HCT116 (cell line): Measurements from ENCODE around the gene IGSF5. TPM values are rescaled to one million over a fixed set of nuclear protein-coding genes. Genes with fewer than 3 reads are reported as not detected.

Source experiments
- ATAC-seq: fragments of 200-7000 bp; cut with Tn5 transposase; 2 replicates; pipeline ENCODE4 v1.9.1; 2020; ENCODE audit warnings: mild to moderate bottlenecking, moderate library complexity
- BruUV-seq: library from RNA; stranded (reverse); fragments of 400-500 nt; replicated peaks from 2 replicates; lab custom pipeline; 2021; lab: Mats Ljungman, UMichigan
- CTCF ChIA-PET: fragments of 300-600 bp; sonication (Branson Sonifier 250); formaldehyde crosslinking; loops from one replicate; lab custom pipeline; 2021; ENCODE audit warnings: antibody characterized with exemption; lab: Charles Lee
- POLR2A ChIA-PET: fragments of 300-600, 350-600 bp; sonication (Branson Sonifier 250); formaldehyde crosslinking; loops from one replicate; lab custom pipeline; 2021; ENCODE audit warnings: antibody characterized with exemption; lab: Charles Lee
- RAD21 ChIA-PET, 2 experiments: fragments of 300-600 bp; sonication (Branson Sonifier 250); formaldehyde crosslinking; loops; one replicate each; lab custom pipeline; 2023; ENCODE audit warnings: low total read pairs in 2 of 2; ENCODE audit not compliant: uncharacterized antibody in 2 of 2, unreplicated experiment in 2 of 2, low non-redundant PET in 1 of 2; lab: Charles Lee
- DNase-seq: peaks from one replicate; pipeline ENCODE4 v3.0.0-alpha.2; 2010; ENCODE audit warnings: low read depth, low spot score
- H2AFZ ChIP-seq: fragments of 200-600 bp; shearing (Covaris generic), sonication (generic); 2 replicates; pipeline ENCODE4 v1.6.1; 2017; ENCODE audit warnings: low read depth, mixed run types, mixed read lengths, antibody characterized with exemption, low read length; ENCODE audit not compliant: poor library complexity, severe bottlenecking
- H3K27ac ChIP-seq: 2 replicates; pipeline ENCODE4 v1.5.1; 2012; ENCODE audit warnings: low read depth, low read length
- H3K27me3 ChIP-seq: fragments of 200-600 bp; sonication (generic); 2 replicates; pipeline ENCODE4 v1.6.1; 2016; ENCODE audit warnings: mixed run types, low read length, mixed read lengths; ENCODE audit not compliant: insufficient read depth
- H3K36me3 ChIP-seq, 2 experiments: fragments of 200-500 bp in 1 of 2; fragments of 200-600 bp in 1 of 2; sonication (Bioruptor generic) in 1 of 2; sonication (generic) in 1 of 2; 2 replicates each; pipeline versions ENCODE4 v1.5.1 to v1.6.1; 2014 to 2016; ENCODE audit warnings: low read length in 2 of 2, inconsistent platforms in 1 of 2, mixed read lengths in 1 of 2, mixed run types in 1 of 2; ENCODE audit not compliant: insufficient read depth in 2 of 2, control insufficient read depth in 1 of 2
- H3K4me1 ChIP-seq, 2 experiments: fragments of 200-600 bp in 1 of 2; sonication (generic) in 1 of 2; 2 replicates each; pipeline versions ENCODE4 v1.5.1 to v1.6.1; 2012 to 2017; ENCODE audit warnings: low read length in 2 of 2, inconsistent platforms in 1 of 2, mild to moderate bottlenecking in 1 of 2, mixed read lengths in 1 of 2, mixed run types in 1 of 2, moderate library complexity in 1 of 2; ENCODE audit not compliant: insufficient read depth in 2 of 2, control insufficient read depth in 1 of 2
- H3K4me2 ChIP-seq: fragments of 200-600 bp; sonication (generic); 2 replicates; pipeline ENCODE4 v1.6.1; 2017; ENCODE audit warnings: mixed run types, low read length, mixed read lengths
- H3K4me3 ChIP-seq, 2 experiments: fragments of 200-600 bp in 1 of 2; sonication (generic) in 1 of 2; replicated peaks in 1 of 2; 2 replicates each; pipeline ENCODE4 v1.5.1; 2011 to 2016; ENCODE audit warnings: low read length in 2 of 2, control low read depth in 1 of 2, low read depth in 1 of 2, mild to moderate bottlenecking in 1 of 2, mixed read lengths in 1 of 2, mixed run types in 1 of 2
- H3K79me2 ChIP-seq: fragments of 200-600 bp; sonication (generic); 2 replicates; pipeline ENCODE4 v1.6.1; 2017; ENCODE audit warnings: mild to moderate bottlenecking, mixed run types, low read length, moderate library complexity, mixed read lengths; ENCODE audit not compliant: insufficient read depth
- H3K9ac ChIP-seq: fragments of 200-600 bp; sonication (generic); 2 replicates; pipeline ENCODE4 v1.6.1; 2016; ENCODE audit warnings: low read length, mixed read lengths
- H3K9me2 ChIP-seq: fragments of 200-600 bp; sonication (generic), shearing (Covaris generic); 2 replicates; pipeline ENCODE4 v1.6.1; 2017; ENCODE audit warnings: mixed run types, mild to moderate bottlenecking, moderate library complexity; ENCODE audit not compliant: insufficient read depth
- H3K9me3 ChIP-seq, 2 experiments: fragments of 200-500 bp in 1 of 2; fragments of 200-600 bp in 1 of 2; sonication (Bioruptor generic) in 1 of 2; sonication (generic) in 1 of 2; 2 replicates each; pipeline ENCODE4 v1.6.1; 2014 to 2017; ENCODE audit warnings: low read length in 2 of 2, mixed read lengths in 2 of 2, inconsistent platforms in 1 of 2, low read depth in 1 of 2, mild to moderate bottlenecking in 1 of 2, mixed run types in 1 of 2, moderate library complexity in 1 of 2; ENCODE audit not compliant: control insufficient read depth in 1 of 2, insufficient read depth in 1 of 2
- H4K20me1 ChIP-seq: fragments of 200-600 bp; sonication (generic), shearing (Covaris generic); 2 replicates; pipeline ENCODE4 v1.6.1; 2017; ENCODE audit warnings: mixed run types, mild to moderate bottlenecking, moderate library complexity; ENCODE audit not compliant: insufficient read depth
- CEBPB ChIP-seq: IDR thresholded peaks from 2 replicates; pipeline ENCODE4 v1.6.1; 2012; ENCODE audit warnings: low read depth
- CTCF ChIP-seq, 3 experiments: fragments of 200-600 bp in 1 of 3; sonication (generic) in 1 of 3; IDR thresholded peaks in 2 of 3; conservative IDR thresholded peaks in 1 of 3; 2 replicates each; pipeline ENCODE4 v1.5.1; 2012 to 2017; ENCODE audit warnings: low read depth in 2 of 3, low read length in 2 of 3, antibody characterized with exemption in 1 of 3, borderline replicate concordance in 1 of 3, control low read depth in 1 of 3, mild to moderate bottlenecking in 1 of 3, mixed read lengths in 1 of 3, mixed run types in 1 of 3, moderate library complexity in 1 of 3; ENCODE audit not compliant: insufficient read depth in 1 of 3
- EGR1 ChIP-seq: IDR thresholded peaks from 2 replicates; pipeline ENCODE4 v1.6.1; 2012; ENCODE audit warnings: low read depth
- ELF1 ChIP-seq: IDR thresholded peaks from 2 replicates; pipeline ENCODE4 v1.6.1; 2012; ENCODE audit warnings: low read depth, borderline replicate concordance
- EZH2 ChIP-seq: fragments of 200-600 bp; sonication (generic); IDR thresholded peaks from 2 replicates; pipeline ENCODE4 v1.6.1; 2017; ENCODE audit warnings: antibody characterized with exemption, mixed run types
- EZH2phosphoT487 ChIP-seq: fragments of 200-600 bp; IDR thresholded peaks from 2 replicates; pipeline ENCODE4 v1.6.1; 2018; ENCODE audit warnings: antibody characterized with exemption, borderline replicate concordance
- FOSL1 ChIP-seq: IDR thresholded peaks from 2 replicates; pipeline ENCODE4 v1.6.1; 2012; ENCODE audit warnings: low read depth
- RAD21 ChIP-seq: IDR thresholded peaks from 2 replicates; pipeline ENCODE4 v1.6.1; 2012; ENCODE audit warnings: low read depth, mild to moderate bottlenecking
- SIN3A ChIP-seq: IDR thresholded peaks from 2 replicates; pipeline ENCODE4 v1.6.1; 2012; ENCODE audit warnings: low read depth
- YY1 ChIP-seq: IDR thresholded peaks from 2 replicates; pipeline ENCODE4 v1.6.1; 2011; ENCODE audit warnings: low read length, low read depth, moderate library complexity, mild to moderate bottlenecking; ENCODE audit not compliant: insufficient replicate concordance; ENCODE audit errors: extremely low read depth
- ZFX ChIP-seq: fragments of 450-650 bp; IDR thresholded peaks from 2 replicates; pipeline ENCODE4 v1.6.1; 2017
- ZNF274 ChIP-seq: fragments of 200-500 bp; sonication (Bioruptor generic); IDR thresholded peaks from 2 replicates; pipeline ENCODE4 v1.6.1; 2014; ENCODE audit warnings: mild to moderate bottlenecking, low read depth, low read length, inconsistent platforms
- intact Hi-C: fragments of 100-400 bp; cut with micrococcal nuclease; formaldehyde crosslinking; loops from 2 replicates; pipeline ENCODE4 v1.10.0; 2022
- total RNA-seq: library from RNA; stranded (reverse); gene quantifications from one replicate; pipeline ENCODE4 v1.2.1, GENCODE V29; 2021; ENCODE audit not compliant: unreplicated experiment

Gene IGSF5
- total RNA-seq, 1 experiment from 2014 or later = not detected

- RAD21 ChIA-PET = interaction anchor here (0.6 to 1.0 kb wide), 3 partner anchors 10 to 188 kb away, joined by 3 to 4 read pairs (median 4); no protein-coding TSS in a partner anchor
- Histone ChIP-seq H3K79me2 (no peaks in the 10 kb centered on the region), H3K9ac (no peak overlapping the region), H3K4me2 (no peak overlapping the region), H3K4me1 (no peaks in the 10 kb centered on the region), H3K27ac (no peak overlapping the region)
- no TSS peak for BruUV-seq
- TF ChIP-seq RAD21 (peak; percentile 54), ELF1 (no peak), CEBPB (no peak), CTCF (IDR thresholded peaks at IDR 0.05 in 2 of 3, conservative IDR thresholded peaks at IDR 0.05 in 1 of 3; ENCODE audit: borderline replicate concordance in 1 of 3, insufficient read depth in 1 of 3, low read depth in 2 of 3, low read length in 2 of 3) (peak in 1 of 3 experiments; percentile 42; a peak in 2 of 6 replicates)
- TF ChIP-seq, all 23 proteins: peak for 2
- H2AFZ ChIP-seq = no peak overlapping the region
- no peaks in the 10 kb centered on the region for H3K9me2 ChIP-seq
- H4K20me1 ChIP-seq = no peaks in the 10 kb centered on the region
- H3K27me3 ChIP-seq = no peaks in the 10 kb centered on the region
- intact Hi-C loops = loop anchor here (2.0 kb wide), 1 partner anchor 187 kb away; no protein-coding TSS in a partner anchor
- H3K36me3 ChIP-seq = no peaks in the 10 kb centered on the region
- no peak for DNase-seq
- ChIA-PET POLR2A (no interaction called here), CTCF (interaction anchor here (0.6 to 1.4 kb wide), 3 partner anchors 10 to 189 kb away, joined by 4 to 13 read pairs (median 10); no protein-coding TSS in a partner anchor)
- H3K4me3 ChIP-seq = no peak overlapping the region
- no peaks in the 10 kb centered on the region for H3K9me3 ChIP-seq
- ATAC-seq = no peak
These were observed 39.1 kb upstream of the IGSF5 start for GRCh38 chr21:39705849-39706248.

GRCh38 chr21:39707316-39707715, 37.7 kb upstream of the IGSF5 start:
- H2AFZ ChIP-seq = no peak overlapping the region
- no peak for ATAC-seq
- no peak overlapping the region for H3K9ac ChIP-seq
- H3K27me3 ChIP-seq = no peaks in the 10 kb centered on the region
- BruUV-seq = no TSS peak
- intact Hi-C loops = loop anchor here (2.0 kb wide), 1 partner anchor 189 kb away; no protein-coding TSS in a partner anchor
- no peaks in the 10 kb centered on the region for H3K4me1 ChIP-seq
- TF ChIP-seq SIN3A (no peak), ZFX (no peak), FOSL1 (no peak), YY1 (no peak), EGR1 (no peak), EZH2phosphoT487 (no peak), ELF1 (no peak), EZH2 (no peak), ZNF274 (no peak)
- H3K27ac ChIP-seq = no peak overlapping the region
- RAD21 ChIA-PET = interaction anchor here in 1 of 2 experiments (0.5 kb wide), 1 partner anchor 8 kb away, joined by 9 read pairs; no protein-coding TSS in a partner anchor
- DNase-seq = no peak
- H3K9me2 ChIP-seq = no peaks in the 10 kb centered on the region
- no peak overlapping the region for H3K4me3 ChIP-seq
- POLR2A ChIA-PET = no interaction called here
- H3K9me3 ChIP-seq = no peaks in the 10 kb centered on the region
- H3K79me2 ChIP-seq = no peaks in the 10 kb centered on the region
- CTCF ChIA-PET = interaction anchor here (0.6 to 1.3 kb wide), 2 partner anchors 38 to 189 kb away, joined by 3 to 4 read pairs; no protein-coding TSS in a partner anchor
- H4K20me1 ChIP-seq = no peaks in the 10 kb centered on the region
- no peak overlapping the region for H3K4me2 ChIP-seq
- H3K36me3 ChIP-seq = no peaks in the 10 kb centered on the region
